Esophagus muscularis mucosa (tissue), 4 donors: ENCODE measurements around the gene FTO. TPM values are rescaled to one million over a fixed set of nuclear protein-coding genes. Genes with fewer than 3 reads are reported as not detected.

Source experiments
- DNase-seq: peaks from one replicate; pipeline ENCODE4 v3.0.0-alpha.2; 2017; ENCODE audit errors: extremely low spot score
- H3K27ac ChIP-seq, 4 donors: fragments of 200-600 bp; sonication (generic); replicated peaks in 1 of 4; 1 replicate in 3 of 4; 2 replicates in 1 of 4; pipeline ENCODE4 v1.5.1; 2016 to 2019; ENCODE audit warnings: mild to moderate bottlenecking in 1 of 4
- H3K27me3 ChIP-seq, 4 donors: fragments of 200-600 bp; sonication (generic); one replicate each; pipeline versions ENCODE4 v1.5.1 to v1.6.0; 2016 to 2019
- H3K36me3 ChIP-seq, 4 donors: fragments of 200-600 bp; sonication (generic); one replicate each; pipeline ENCODE4 v1.5.1; 2016 to 2019
- H3K4me1 ChIP-seq, 4 donors: fragments of 200-600 bp; sonication (generic); one replicate each; pipeline ENCODE4 v1.5.1; 2016 to 2019
- H3K4me3 ChIP-seq, 4 donors: fragments of 200-600 bp; sonication (generic); 1 replicate in 2 of 4; 2 replicates in 2 of 4; pipeline ENCODE4 v1.5.1; 2016 to 2019; ENCODE audit warnings: mild to moderate bottlenecking in 4 of 4, moderate library complexity in 1 of 4
- H3K9me3 ChIP-seq, 4 donors: fragments of 200-600 bp; sonication (generic); 1 replicate in 3 of 4; 2 replicates in 1 of 4; pipeline ENCODE4 v1.5.1; 2016 to 2019
- CTCF ChIP-seq, 3 experiments: fragments of 200-600 bp in 2 of 3; fragments of 450-650 bp in 1 of 3; sonication (generic) in 2 of 3; IDR thresholded peaks; one replicate each; pipeline ENCODE4 v1.5.1; 2017 to 2019; ENCODE audit warnings: antibody characterized with exemption in 3 of 3, mild to moderate bottlenecking in 2 of 3, moderate library complexity in 1 of 3
- EP300 ChIP-seq: sonication (generic); formaldehyde crosslinking; IDR thresholded peaks from one replicate; pipeline ENCODE4 v1.6.1; 2017; ENCODE audit warnings: antibody characterized with exemption
- POLR2A ChIP-seq: fragments of 450-650 bp; IDR thresholded peaks from one replicate; pipeline ENCODE4 v1.6.1; 2017; ENCODE audit warnings: antibody characterized with exemption, moderate library complexity, mild to moderate bottlenecking, low read depth
- POLR2AphosphoS5 ChIP-seq, 2 donors: sonication (generic); formaldehyde crosslinking; IDR thresholded peaks; one replicate each; pipeline ENCODE4 v1.6.1; 2017; ENCODE audit warnings: antibody characterized with exemption in 2 of 2
- WGBS: methylation state at CpG from one replicate; pipeline ENCODE4 v1.1.5; 2018; 5-methylcytosine and 5-hydroxymethylcytosine counted together
- intact Hi-C: fragments of 100-400 bp; cut with DNase I; formaldehyde crosslinking; loops from one replicate; pipeline ENCODE4 v1.15.1; 2023
- total RNA-seq, 4 donors: library from RNA; depleted of rRNA; stranded (reverse); fragments of >200 nt; gene quantifications; one replicate each; pipeline versions ENCODE4 v1.1.0 to v1.2.1, GENCODE V29; 2016

Gene FTO
- total RNA-seq, 4 donors from 2014 or later = 101 to 121 (median 112) TPM

DNA sequence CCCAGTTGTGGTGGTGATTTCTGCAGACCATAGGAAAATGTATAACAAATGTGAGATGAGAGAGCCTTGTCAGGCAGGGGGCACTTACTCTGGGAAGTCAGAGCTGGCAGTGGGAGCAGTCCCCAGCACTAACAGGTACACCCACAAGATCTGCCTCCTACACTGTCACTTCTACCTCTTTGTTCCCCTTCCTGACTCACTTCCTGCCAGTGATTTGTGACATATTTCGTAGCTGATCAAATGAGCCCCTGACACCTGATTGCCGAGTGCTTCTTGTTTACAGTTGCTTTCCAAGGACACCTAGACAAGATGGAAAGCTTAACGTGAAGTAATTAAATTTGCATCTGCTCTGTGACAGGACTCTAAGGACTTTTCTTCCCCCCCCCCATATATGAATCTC is 40.5 kb downstream of the FTO start:
- Histone ChIP-seq H3K4me3 (no peak overlapping the region), H3K36me3 (no peaks in the 10 kb centered on the region), H3K4me1 (peaks cover 18 to 37% (median 27%) of the 10 kb centered on the region in 4 donors), H3K9me3 (no peaks in the 10 kb centered on the region), H3K27ac (no peak overlapping the region), H3K27me3 (no peaks in the 10 kb centered on the region)
- intact Hi-C loops = no loop called here
- TF ChIP-seq CTCF (IDR thresholded peaks at IDR 0.05) (no peak), EP300 (no peak), POLR2AphosphoS5 (IDR thresholded peaks at IDR 0.05) (no peak), POLR2A (no peak)
- DNase-seq = no peak
- 53% methylated on average over 3 of the region's 3 CpGs for WGBS

GRCh38 chr16:53745086-53745485 is 41.1 kb downstream of the FTO start:
- Histone ChIP-seq H3K36me3 (no peaks in the 10 kb centered on the region), H3K27ac (peak overlapping the region in 1 of 4 donors; percentile 47), H3K4me1 (peaks cover 18 to 34% (median 27%) of the 10 kb centered on the region in 4 donors), H3K4me3 (no peak overlapping the region), H3K9me3 (no peaks in the 10 kb centered on the region), H3K27me3 (no peaks in the 10 kb centered on the region)
- 14% methylated on average over 3 of the region's 3 CpGs for WGBS
- DNase-seq = no peak
- TF ChIP-seq EP300 (no peak), POLR2AphosphoS5 (IDR thresholded peaks at IDR 0.05) (peak in 1 of 2 donors; percentile 37), CTCF (IDR thresholded peaks at IDR 0.05) (no peak)
- intact Hi-C loops = no loop called here

DNA sequence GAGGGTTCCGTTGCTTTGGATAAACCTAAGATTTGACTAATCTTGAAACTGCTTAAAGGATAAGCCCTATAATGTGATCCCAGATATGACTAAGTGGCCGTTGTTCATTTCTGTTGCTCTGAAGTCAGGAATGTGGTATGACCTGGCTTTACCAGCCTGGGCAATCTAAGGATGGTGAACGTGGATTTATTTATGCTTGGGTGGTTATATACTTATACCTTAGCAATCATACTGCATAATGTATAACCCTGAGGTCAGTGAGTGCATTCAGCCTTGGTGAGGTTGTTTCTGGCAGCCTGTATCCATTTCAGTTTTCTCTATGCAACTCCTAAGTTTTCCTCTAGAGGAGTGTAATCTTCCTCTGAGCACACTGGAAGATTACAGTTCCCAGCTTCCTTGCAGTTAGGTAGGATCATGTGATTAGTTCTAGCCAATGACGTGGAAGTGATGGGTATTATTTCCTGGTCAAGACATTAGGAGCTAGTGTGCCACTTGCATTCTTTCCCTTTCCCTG is 41.9 kb downstream of the FTO start:
- Histone ChIP-seq H3K27me3 (no peaks in the 10 kb centered on the region), H3K9me3 (no peaks in the 10 kb centered on the region), H3K27ac (peak overlapping the region in 1 of 4 donors; percentile 47), H3K36me3 (no peaks in the 10 kb centered on the region), H3K4me1 (peaks cover 18 to 30% (median 27%) of the 10 kb centered on the region in 4 donors), H3K4me3 (no peak overlapping the region)
- no peak for DNase-seq
- WGBS = 73% methylated on average over 4 of the region's 4 CpGs
- TF ChIP-seq POLR2AphosphoS5 (IDR thresholded peaks at IDR 0.05) = no peak
- no peak for TF ChIP-seq POLR2A
- peak in 1 of 3 experiments; percentile 6 for TF ChIP-seq CTCF (IDR thresholded peaks at IDR 0.05)
- no peak for TF ChIP-seq EP300
- intact Hi-C loops = no loop called here

DNA sequence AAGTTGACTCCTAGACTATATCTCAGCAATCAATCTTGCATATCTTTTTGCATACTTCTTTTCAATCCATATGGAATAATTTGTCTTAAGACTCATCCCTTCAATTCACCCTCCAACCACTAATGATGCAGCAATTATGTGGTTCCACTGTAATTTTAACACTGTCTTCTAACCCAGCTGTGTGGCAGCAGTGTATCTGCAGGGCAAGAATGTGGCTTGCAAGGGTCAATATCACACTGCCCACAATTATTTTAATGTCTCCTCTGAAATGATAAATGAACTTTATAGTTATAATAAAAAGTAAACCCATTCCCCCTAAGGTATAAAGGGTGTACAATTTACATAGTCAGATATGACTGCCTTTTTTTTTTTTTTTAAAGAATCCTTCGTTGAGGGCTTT is 48.6 kb downstream of the FTO start:
- intact Hi-C loops = no loop called here
- Histone ChIP-seq H3K36me3 (no peaks in the 10 kb centered on the region), H3K4me1 (peaks cover 18 to 41% (median 38%) of the 10 kb centered on the region in 4 donors), H3K27me3 (no peaks in the 10 kb centered on the region), H3K27ac (no peak overlapping the region), H3K9me3 (no peaks in the 10 kb centered on the region), H3K4me3 (no peak overlapping the region)
- WGBS = 89% methylated on average over 1 of the region's 1 CpG
- TF ChIP-seq EP300 (no peak), POLR2AphosphoS5 (IDR thresholded peaks at IDR 0.05) (no peak), POLR2A (no peak), CTCF (IDR thresholded peaks at IDR 0.05) (no peak)
- no peak for DNase-seq

GRCh38 chr16:53753431-53753830 is 49.5 kb downstream of the FTO start:
- intact Hi-C loops = no loop called here
- H3K27me3 ChIP-seq = no peaks in the 10 kb centered on the region
- H3K9me3 ChIP-seq = no peaks in the 10 kb centered on the region
- H3K36me3 ChIP-seq = no peaks in the 10 kb centered on the region
- H3K27ac ChIP-seq = no peak overlapping the region
- H3K4me3 ChIP-seq = no peak overlapping the region
- peaks cover 18 to 41% (median 38%) of the 10 kb centered on the region in 4 donors for H3K4me1 ChIP-seq
- no peak for DNase-seq
- no peak for TF ChIP-seq CTCF (IDR thresholded peaks at IDR 0.05)
- no peak for TF ChIP-seq POLR2AphosphoS5 (IDR thresholded peaks at IDR 0.05)
- TF ChIP-seq EP300 = no peak
- TF ChIP-seq POLR2A = no peak
- 60% methylated on average over 1 of the region's 1 CpG for WGBS
